GM10248 (cell line): Measurements from ENCODE around the gene ROMO1.
"Not testable (repeated sequence)": the region's sequence is repeated elsewhere in the genome, so short reads cannot be mapped to it uniquely, and the experiment has no call there.

Experiments used
- CTCF ChIA-PET: fragments of 300-600 bp; sonication (Branson Sonifier 250); formaldehyde crosslinking; extraction: SDS; loops from one replicate; lab custom pipeline; 2021; ENCODE audit warnings: antibody characterized with exemption; lab: Yijun Ruan, JAX
- POLR2A ChIA-PET: fragments of 350-650 bp; sonication (Branson Sonifier 250); formaldehyde crosslinking; extraction: SDS; loops from one replicate; lab custom pipeline; 2020; ENCODE audit warnings: antibody characterized with exemption; lab: Yijun Ruan, JAX
- DNase-seq: peaks from one replicate; pipeline ENCODE4 v3.0.0; 2012; ENCODE audit errors: extremely low spot score
- CTCF ChIP-seq: IDR thresholded peaks from 2 replicates; pipeline ENCODE4 v1.5.1; 2012; ENCODE audit warnings: mild to moderate bottlenecking, low read depth; ENCODE audit errors: extremely low read depth, missing control alignments, control extremely low read depth

Gene ROMO1

GRCh38 chr20:35714127-35714526, 14.9 kb downstream of the ROMO1 start:
- ChIA-PET POLR2A (interaction anchor here (1.1 kb wide), 1 partner anchor 8 kb away, joined by 8 read pairs; no protein-coding TSS in a partner anchor), CTCF (interaction anchor here (1.0 to 1.9 kb wide), 2 partner anchors 10 to 13 kb away, joined by 4 to 6 read pairs; no protein-coding TSS in a partner anchor)
- no peak for TF ChIP-seq CTCF
- DNase-seq, result no peak

- DNase-seq, result no peak
- POLR2A ChIA-PET, result interaction anchor here (0.6 to 1.2 kb wide), 3 partner anchors 12 to 27 kb away, joined by 3 to 4 read pairs (median 3); partner anchors contain the start of gene RBM39
- no peak for TF ChIP-seq CTCF
- CTCF ChIA-PET, result interaction anchor here (0.8 to 1.9 kb wide), 2 partner anchors 11 to 15 kb away, joined by 3 to 6 read pairs; no protein-coding TSS in a partner anchor
Observed at GRCh38 chr20:35715652-35716051, 16.4 kb downstream of the ROMO1 start.

- no peak for TF ChIP-seq CTCF
- CTCF ChIA-PET, result no interaction called here
- POLR2A ChIA-PET, result interaction anchor here (0.6 to 0.7 kb wide), 2 partner anchors 11 to 26 kb away, joined by 3 read pairs; no protein-coding TSS in a partner anchor
- DNase-seq, result no peak
Observed at GRCh38 chr20:35716330-35716729, 17.1 kb downstream of the ROMO1 start.

- ChIA-PET CTCF (interaction anchor here (0.8 to 2.1 kb wide), 3 partner anchors 8 to 13 kb away, joined by 3 to 6 read pairs (median 4); no protein-coding TSS in a partner anchor), POLR2A (interaction anchor here (0.5 to 2.4 kb wide), 7 partner anchors 10 to 832 kb away, joined by 3 to 19 read pairs (median 4); no protein-coding TSS in a partner anchor)
- DNase-seq, result not testable (repeated sequence)
Observed at GRCh38 chr20:35718321-35718720, 19.1 kb downstream of the ROMO1 start.

GRCh38 chr20:35718972-35719635, 19.9 kb downstream of the ROMO1 start:
- ChIA-PET POLR2A (interaction anchor here (0.5 to 2.4 kb wide), 13 partner anchors 8 to 221 kb away, joined by 3 to 19 read pairs (median 4); no protein-coding TSS in a partner anchor), CTCF (interaction anchor here (0.7 to 2.1 kb wide), 8 partner anchors 9 to 203 kb away, joined by 3 to 6 read pairs (median 3); partner anchors contain the start of gene RBM39)
- no peak for DNase-seq
- TF ChIP-seq CTCF, result no peak

- CTCF ChIA-PET, result interaction anchor here (0.7 to 2.1 kb wide), 6 partner anchors 9 to 204 kb away, joined by 3 to 6 read pairs (median 3); partner anchors contain the start of gene RBM39
- no peak for TF ChIP-seq CTCF
- POLR2A ChIA-PET, result interaction anchor here (0.7 to 2.4 kb wide), 7 partner anchors 8 to 99 kb away, joined by 3 to 19 read pairs (median 4); no protein-coding TSS in a partner anchor
- no peak for DNase-seq
Observed at GRCh38 chr20:35719717-35720116, 20.5 kb downstream of the ROMO1 start.
